NCI-H1092 (cell line): ENCODE data around the gene MSI2.
"Not testable (repeated sequence)": the region's sequence is repeated elsewhere in the genome, so short reads cannot be mapped to it uniquely, and the experiment has no call there.

ENCODE experiments used
- DNase-seq: peaks from one replicate; lab custom pipeline; 2025; lab: John Stamatoyannopoulos, UW

Gene MSI2

DNA sequence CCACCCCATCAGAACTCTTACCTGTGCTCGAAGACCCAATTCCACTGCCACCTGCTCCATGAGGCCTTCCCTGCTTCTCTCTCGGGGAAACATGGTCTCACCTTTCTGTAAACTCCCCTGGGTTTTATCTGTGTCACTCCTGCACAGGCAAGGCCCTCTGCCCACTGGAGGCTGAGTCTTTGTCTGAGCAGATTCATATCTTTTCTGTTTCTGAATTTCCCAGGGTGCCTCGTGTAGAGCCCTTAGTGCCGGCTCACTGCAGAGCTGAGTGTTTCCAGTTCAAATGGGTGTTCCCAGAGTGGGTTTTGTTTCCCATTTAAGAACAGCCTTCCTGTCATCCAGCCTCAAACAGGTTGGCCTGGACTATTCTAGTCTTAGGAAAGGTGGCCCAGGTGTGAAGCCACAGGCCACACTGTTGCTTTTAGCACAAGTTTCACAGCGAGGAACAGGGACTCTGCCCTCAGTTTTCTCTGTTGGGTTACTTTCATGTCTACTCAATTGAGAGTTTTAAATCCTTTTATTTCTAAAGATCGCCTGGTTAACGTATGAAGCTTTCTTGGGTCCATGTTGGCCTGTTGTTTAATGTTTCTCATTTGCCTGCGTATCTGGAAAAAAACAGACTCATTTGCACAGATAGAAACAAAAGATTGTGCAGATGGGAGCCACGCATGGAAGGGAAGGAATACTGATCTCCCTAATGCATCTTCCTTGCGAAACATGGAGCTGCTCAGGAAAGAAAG, 228.7 kb downstream of the MSI2 start:
- DNase-seq = no peak

DNA sequence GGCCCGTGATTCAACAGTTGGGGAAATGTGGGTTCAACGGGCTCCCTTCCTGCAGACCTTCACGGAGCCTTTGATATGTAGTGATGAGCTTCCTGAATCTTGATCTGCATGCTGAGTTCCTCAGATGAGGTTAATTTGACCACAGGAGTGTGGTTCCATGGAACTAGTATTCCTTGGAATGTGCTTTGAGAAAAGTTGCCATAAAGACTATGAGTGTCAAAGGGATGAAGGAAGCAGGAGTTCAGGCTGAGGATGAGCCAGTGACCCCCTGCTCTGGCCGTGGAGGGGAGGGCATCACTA, 229.2 kb downstream of the MSI2 start:
- no peak for DNase-seq

DNA sequence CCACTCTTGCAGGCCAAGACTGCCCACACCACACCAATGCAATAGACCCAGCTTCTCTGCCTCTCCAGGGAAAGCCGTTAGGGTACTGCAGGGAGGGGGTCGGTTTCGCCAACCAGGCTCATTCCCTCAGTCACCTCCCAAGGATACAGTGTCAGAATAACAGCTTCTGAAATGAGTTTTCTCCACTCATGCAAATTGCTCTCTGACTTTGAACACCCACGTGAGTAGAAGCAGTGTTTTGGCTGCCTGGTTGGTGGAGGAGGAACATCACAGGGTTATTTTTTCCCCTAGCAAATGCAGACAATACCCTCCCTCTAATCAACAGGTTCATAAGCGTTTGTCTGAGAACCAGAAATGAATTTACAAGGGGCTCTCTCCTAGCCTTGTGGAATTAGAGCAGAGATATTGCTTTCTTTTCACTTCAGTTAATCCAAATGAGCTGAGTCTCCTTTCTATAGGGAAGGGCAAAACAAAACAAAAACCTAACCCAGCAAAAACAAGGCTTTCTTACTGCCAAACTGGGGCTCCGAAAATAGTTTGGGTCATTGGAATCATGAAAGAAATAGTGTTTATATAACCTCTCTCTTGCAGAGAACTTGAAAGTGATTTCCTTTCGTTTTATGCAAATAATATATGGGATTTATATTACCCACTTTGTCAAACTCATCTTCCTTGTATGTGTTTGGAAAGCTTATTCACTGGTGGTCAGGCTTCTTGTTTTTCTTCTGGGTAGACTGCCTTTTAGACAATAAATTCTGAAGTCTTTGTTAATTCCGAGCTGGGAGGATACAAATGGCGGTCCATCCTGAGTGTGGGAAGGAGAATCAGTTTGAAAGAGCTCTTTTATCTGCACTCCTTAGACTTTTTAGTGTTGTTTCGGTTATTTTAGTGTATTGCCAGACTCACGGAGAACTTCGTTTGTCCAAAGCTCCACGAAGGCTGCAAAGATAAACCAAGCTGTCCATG, 229.9 kb downstream of the MSI2 start:
- DNase-seq = no peak

DNA sequence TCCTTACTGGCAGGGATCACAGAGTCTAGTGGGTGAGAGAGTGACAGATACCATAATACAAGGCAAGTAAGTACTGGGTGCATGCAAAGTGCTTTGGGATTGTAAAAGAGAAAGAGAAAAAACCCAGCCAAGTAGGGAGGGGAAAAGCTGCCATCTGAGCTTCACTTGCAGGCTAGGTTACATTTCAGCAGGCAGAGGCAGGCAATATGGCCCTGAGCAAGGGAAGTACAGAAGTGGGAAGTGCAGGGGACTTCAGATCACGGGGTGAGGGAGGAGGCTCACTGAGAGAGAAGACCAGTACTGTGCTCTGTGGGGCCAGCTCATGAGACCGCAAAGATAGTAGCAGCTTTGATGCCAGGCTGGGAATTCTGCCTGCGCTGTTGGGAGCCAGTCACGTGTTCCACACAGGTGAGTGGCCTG, 230.6 kb downstream of the MSI2 start:
- DNase-seq = no peak

DNA sequence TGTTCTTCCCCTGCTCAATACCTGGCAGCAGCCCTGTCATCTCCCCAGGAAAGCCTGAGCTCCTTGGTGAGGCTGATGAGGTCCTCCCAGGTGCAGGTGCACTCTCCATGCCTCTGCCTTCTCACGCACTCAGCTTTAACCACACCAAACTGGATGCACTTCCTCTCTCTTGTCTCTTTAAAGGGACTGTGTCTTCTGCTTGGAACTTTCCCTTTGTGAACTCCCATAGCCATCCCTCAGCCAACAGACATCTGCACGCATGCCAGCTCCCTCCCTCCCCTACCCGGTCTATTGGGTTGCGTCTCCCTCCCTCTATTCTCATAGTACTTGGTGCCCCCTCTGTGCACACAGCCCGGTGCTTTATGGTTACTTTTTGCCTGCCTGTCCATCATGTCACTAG, 231.2 kb downstream of the MSI2 start:
- DNase-seq = no peak

DNA sequence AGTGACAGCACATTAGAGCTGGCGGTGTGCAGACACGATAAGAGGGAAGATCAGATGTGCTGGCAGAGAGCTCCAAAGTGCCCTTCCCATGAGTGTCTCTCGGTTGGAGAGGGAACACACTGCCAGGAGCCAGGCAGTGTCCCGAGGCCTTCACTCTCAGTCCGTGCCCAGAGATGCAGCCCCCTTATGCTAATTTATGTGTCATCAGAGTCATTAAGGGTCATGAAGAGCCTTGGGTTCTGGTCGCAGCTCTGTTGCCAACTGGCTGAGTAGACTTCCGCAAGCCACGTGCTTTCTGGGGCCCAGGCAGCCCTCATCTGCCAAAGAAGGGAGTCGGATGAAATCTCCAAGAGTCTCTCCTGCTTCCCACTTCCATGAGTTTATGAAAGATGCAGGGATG, 232.5 kb downstream of the MSI2 start:
- no peak for DNase-seq

DNA sequence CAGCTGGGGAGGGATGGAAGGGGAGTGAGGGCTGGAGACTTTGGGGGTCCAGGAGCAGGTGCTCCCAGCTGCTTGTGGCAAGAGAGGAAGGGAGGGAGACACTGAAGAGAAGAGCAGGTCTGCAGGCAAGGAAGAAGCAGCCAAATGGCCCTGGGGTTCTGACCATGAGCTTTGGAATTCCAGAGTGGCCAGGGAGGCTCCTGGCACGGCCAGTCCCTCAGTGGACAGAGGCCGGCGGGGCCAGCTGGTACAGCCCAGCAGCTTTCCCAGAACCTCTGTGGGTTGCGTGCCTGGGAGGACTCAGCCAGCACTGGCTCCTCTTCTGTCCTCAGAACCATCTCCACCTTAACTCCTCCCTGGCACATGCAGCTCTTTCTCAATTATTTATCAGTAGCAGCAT, 233.0 kb downstream of the MSI2 start:
- no peak for DNase-seq

DNA sequence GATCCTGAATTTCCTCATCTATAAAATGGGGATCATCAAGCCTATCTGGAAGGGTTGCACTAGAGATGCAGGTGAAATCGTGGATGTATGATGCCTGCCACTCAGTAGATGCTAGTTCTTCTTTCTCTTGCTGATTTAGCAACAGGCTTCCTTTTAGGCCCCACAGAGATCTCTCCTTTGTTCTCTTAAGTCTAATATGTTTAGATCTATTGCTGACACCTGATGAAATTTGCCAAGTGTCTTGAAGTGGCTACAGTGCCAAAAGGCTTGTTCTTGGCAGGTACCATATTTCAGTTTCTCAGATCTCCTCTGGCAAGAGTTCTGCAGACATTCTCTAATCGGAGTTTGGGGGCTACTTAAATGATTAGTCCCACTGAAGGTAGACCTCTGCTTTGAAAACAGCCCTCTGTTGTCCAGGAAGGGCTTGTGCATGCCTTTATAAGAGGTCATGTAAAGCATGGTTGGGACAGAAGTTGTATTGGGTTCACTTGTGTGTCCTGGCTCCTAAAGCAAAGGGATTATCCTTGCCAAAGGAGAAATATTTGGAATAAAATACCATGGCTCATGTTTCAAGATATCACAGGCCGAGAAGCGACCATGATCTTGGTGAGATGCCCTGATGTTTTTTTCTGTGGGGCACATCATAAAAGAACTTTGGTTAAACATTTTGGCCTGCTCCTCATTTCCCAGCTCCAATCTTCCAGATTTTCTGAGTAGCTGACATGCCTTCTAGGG, 234.0 kb downstream of the MSI2 start:
- DNase-seq = no peak

DNA sequence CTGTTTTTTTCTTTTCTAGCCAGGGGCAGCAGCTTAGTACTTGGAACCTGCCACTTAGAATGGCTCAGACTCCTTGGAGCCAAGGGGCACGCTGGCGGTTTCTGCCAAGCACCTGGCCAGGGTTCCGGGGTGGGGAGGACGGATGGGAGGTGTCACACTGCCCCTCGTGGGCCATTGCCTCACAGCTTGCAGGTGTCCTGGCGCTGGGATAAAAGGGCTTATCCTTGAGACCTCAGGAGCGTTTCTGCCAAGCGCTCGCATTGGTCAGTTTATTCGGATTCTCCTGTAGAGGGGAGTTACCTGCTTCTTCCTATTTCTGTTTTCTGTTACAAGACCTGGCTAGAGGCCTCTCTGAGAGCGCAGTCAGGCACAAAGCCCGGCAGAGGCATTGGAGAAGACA, 234.6 kb downstream of the MSI2 start:
- DNase-seq = no peak

DNA sequence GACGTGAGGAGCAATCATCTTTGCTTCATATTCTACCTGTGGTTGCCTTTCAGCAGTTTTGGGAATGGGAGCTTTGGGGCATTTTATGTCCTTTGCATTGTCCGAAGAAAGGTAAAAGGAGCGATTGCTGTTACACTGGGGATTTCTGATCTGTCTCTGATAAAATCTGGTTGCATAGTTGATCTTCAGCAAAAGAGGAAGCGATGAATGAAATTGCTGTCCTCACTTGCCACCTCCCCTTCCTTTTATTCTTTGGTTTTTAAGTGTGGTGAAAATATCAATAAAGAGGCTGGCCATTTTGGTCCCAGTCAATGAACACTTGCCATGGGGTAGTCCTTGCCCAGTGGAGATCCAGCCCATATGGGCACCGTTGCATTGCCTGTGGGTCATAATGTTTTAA, 236.8 kb downstream of the MSI2 start:
- no peak for DNase-seq

DNA sequence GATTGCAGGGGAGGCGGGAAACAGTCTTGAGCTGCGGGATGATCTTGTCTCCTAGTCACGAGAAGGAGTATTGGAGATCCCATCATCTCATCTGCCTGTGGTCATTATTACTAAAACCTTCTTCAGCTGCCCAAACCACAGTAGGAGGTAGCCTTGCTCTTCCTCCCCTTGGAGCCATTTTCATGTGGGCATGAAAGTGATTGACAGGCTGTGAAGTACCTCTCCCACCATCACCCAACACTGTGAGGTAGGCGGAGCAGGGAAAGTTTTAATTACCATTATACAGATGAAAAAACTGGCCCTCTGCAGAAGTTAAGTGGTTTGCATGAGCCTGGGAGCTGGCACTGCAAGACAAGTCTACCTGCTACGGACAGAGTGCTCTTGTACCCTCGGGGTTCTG, 237.3 kb downstream of the MSI2 start:
- DNase-seq = no peak

DNA sequence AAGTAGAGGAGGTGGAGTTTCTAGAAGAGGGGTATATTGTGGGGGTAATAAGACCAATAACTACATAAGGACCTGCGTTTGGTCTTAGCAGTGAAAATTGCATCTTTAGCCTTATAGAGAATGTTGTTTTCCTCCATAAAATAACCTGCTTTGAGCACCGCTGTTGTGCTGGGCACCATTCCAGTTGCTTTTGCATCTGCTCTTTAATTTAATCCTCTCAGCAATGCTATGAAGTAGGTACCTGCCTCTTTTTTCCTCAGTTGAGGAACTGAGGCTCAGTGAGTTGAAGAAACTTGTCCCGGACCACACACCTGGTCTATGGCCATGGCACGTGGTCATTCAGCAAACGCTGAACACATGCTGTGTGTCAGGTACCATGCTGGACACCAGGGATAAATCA, 238.1 kb downstream of the MSI2 start:
- no peak for DNase-seq

DNA sequence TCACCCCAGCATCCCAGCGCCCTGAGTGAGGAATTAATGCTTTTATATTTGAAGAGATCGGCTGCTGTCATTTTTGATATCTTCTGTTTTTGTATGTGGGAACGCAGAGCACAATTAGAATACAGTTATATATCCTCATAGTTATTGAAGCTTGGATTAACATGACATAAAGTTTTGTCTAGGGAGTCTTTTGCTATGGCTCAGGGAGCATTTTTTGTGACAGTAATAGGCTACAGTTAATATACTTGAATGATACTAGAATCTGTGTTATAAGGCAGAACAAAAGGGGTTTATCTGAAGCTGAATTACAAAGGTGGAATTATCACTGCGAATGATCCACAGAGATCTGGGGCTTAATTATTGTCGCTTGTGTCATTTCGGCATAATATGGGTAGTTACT, 239.4 kb downstream of the MSI2 start:
- no peak for DNase-seq

DNA sequence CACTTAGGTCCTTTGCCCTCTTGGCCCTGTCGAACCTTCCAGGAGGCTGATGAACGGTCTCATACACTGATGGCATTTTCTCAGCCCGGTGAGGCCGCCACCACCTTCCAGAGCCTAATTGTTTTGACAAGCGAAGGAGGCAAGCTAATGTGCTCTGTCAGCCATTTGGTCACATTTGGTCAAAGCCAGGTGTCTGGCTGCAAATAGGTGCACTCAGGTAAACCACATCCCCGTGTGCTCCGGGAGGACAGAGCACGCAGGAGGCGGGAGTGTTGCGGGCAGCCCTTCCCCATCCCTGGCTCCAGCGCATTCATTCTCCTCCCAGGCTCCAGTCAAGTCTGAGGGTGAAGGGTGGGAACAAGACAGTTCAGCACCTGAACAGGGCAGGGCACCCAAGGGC, 240.1 kb downstream of the MSI2 start:
- no peak for DNase-seq

DNA sequence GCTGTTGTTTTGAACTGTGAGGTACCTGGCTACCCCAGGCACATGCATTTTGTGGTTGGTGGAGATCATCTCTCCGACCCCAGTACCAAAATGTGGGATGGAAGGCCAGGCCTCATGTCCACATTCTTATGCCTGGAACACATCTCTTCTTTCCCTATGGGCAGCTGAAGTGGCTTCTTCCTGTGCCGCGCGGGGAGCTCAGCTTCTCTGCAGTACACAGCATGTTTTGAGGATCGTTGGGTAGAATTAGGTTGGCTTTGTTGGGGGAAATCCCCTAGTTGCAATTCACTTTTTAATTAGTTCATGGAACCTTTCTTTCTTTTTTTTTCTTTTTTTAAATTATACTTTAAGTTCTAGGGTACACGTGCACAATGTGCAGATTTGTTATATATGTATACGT, 242.1 kb downstream of the MSI2 start:
- DNase-seq = no peak

DNA sequence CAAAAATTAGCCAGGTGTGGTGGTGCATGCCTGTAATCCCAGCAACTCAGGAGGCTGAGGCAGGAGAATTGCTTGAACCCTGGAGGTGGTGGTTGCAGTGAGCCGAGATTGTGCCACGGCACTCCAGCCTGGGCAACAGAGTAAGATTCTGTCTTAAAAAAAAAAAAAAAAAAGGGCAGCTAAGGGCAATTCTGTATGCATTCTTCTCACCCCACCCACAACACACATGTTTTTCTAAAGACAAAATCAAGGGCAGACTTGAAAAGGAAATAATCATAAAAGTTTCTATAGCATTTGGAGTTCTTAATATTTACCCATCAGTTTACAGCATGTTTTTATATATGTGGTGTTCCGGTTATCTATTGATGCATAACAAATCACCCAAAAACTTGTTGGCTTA, 242.9 kb downstream of the MSI2 start:
- DNase-seq = not testable (repeated sequence)

DNA sequence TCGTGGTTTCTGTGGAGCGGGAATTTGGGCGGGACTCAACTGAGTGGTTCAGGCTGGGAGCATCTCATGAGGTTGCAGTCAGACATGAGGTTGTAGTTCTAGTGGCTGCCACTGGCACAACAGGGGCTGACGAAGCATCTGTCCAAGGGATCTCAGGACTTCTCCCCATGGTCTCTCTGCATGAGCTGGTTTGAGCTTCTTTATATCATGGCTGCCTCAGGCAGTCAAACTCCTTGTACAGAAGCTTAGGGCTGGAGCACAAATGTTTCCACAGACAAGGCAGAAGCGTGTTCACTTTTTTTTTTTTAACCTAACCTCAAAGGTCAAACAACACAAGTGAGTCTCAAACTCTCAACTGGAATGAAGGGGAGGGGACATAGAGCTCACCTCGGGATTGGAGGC, 243.3 kb downstream of the MSI2 start:
- DNase-seq = no peak

DNA sequence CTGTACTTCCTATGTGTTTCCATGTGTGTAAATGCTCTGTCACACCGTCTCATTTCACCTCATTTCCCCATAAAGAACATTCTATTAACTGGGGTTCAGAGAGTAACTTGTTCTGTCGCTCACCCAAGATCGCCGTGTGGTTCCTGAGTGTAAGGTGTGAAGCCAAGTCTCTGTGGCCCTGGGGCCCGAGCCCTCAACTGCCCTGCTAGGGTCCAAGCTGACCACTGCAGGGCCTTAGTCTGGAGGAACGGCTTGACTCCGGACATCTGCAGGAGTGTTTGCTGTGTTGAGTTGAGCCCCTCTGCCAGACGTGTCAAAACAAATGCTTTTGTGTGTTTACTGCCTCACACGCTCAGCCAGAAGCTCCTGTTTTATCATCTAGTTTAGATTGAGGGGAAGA, 244.7 kb downstream of the MSI2 start:
- no peak for DNase-seq

DNA sequence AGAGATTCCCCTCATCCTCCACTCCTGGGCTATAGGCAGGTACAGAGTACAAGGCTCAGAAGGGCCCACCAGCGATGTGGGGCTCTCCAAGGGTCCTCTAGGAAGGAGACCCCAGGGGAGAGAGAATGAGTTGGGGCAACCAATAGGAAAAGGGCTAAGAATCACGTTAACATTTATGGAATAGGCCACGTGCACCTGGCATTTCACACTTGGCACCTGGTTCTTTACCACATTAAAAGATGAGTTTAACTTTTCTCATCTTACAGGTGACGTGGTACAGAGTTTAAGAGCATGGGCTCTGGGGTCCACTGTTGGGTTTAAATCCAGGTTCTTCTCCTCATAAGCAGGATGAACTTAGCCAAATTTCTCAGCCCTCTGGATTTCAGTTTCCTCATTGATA, 245.7 kb downstream of the MSI2 start:
- DNase-seq = no peak

DNA sequence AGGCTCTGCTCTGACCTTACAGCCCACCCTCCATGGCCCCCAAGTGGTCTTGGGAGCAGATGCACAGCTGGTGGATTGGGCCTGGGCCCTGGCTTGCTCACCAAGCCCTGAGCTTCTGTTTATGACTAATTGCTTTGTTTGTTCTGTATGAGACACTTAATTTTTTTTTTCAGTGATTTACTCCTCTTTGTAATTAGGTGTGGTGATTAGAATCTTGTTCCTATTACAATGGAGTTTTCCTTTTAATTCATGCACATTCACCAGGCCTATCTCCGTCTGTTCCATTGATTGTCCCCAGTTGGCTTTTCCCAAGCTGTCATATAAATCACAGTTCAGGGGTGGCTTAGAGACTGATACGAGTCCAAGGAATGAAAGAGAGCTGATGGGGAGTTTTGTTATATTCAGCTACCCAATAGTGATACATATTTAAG, 246.5 kb downstream of the MSI2 start:
- no peak for DNase-seq

DNA sequence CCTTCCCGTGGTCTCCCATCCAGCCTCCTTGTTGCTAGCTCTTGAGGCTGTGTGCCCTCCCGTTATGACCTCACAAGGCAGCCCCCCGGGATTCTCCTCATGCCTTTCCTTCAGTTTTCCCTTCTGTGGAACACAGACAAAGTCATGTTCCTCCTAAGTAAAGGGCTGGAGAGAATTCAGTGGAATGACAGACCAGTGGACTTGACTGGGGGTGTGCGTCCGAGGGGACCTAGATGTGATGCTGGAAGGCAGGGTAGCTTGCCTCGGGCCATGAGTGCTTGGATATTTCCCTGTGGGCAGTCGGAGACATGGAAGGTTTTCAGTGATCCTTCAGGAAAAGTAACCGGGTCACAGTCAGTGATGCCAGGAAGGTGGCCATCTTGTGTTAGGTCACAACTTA, 247.9 kb downstream of the MSI2 start:
- DNase-seq = no peak

DNA sequence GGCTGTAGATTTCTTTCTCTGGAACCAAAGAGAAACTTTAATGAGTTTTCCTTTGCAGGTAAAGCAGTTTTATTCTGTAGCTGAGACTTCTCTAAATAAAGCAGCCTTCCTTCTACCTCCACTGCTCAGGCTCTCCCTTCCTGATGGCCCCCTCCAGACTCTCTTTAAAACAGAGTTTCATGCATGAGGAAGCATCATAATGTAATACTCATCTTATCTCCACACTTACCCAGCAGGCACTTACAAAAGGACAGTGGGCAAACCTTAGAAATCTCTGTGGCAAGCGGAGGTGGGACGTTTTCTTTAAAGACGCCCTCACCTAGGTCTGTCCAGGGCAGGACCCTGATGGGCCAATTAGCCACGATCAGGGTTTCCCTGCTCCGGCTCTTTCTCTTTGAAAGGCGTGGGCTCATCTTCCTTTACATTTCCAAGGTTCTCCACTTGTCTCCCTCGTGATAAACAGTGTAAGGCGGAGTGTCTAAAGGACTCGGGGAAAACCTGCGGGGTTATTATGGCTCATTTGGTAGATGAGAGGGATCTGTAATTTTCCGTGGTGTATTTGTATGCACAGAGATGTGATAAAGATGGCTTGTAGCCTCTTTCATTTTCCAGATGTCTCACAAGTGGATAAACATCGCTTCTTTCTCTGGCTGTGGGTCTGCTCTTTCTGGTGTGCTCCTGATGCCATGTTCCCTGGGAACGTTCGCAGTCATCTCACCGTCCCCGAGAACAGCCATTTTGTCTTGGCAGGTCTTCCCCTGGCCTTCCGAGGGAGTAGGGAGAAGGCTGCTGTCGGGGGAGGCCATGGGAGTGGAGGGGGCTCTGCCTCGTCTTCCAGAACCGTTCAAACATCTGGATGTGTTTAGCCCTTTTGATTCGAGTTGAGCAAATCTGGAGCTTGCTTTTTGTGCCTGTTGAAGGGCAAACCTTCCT, 249.8 kb downstream of the MSI2 start:
- peak; percentile 29 for DNase-seq
